ENCODE results near the gene CST6. TPM values are rescaled to one million over a fixed set of nuclear protein-coding genes. Genes with fewer than 3 reads are reported as not detected.

Gene CST6
- total RNA-seq, 1 donor from 2014 or later = not detected

DNA sequence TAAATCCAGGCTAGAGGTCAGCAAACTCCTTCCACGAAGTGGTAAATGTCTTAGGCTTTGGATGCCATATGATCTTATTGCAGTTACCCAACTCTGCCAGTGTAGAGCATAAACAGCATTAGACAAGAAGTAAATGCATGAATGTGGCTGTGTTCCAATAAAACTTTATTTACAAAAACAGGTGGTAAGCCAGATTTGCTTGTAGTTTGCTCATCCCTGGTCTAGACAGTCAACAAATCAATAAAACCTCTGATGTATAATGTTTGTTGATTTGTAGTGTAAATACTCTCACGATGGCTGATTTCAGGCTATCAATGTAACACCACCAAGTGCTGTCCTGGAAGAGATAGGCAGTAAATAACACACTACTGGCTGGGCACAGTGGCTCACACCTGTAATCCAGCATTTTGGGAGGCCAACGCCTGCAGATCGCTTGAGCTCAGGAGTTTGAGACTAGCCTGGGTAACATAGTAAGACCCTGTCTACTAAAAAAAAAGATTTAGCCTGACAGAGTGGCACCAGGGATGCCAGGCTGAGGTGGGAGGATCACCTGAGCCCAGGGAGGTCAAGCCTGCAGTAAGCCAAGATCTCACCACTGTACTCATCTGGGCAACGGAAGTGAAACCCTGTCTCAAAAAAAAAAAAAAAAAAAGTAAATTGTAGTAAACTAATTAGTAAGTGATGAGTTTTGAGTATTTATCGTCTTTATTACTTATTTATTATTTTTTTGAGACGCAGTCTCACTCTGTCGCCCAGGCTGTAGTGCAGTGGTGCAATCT is 21.3 kb downstream of the CST6 start:
- peaks cover 10% of the 10 kb centered on the region for H3K27me3 Mint-ChIP-seq (ENCODE audit: insufficient read depth, low read depth)
- no peak overlapping the region for H3K4me3 Mint-ChIP-seq
- no peaks in the 10 kb centered on the region for H3K4me1 ChIP-seq
- no peaks in the 10 kb centered on the region for H3K79me2 ChIP-seq (ENCODE audit: low read depth)
- no peaks in the 10 kb centered on the region for H3K36me3 Mint-ChIP-seq
- H3K4me1 Mint-ChIP-seq = no peaks in the 10 kb centered on the region
- H3F3A ChIP-seq (ENCODE audit: low read depth) = no peaks in the 10 kb centered on the region
- peaks cover 12% of the 10 kb centered on the region for H3K9me3 Mint-ChIP-seq
- no peak overlapping the region for H3K9ac ChIP-seq
- no peak for DNase-seq (ENCODE audit: low spot score)
- TF ChIP-seq, protein P1, sequence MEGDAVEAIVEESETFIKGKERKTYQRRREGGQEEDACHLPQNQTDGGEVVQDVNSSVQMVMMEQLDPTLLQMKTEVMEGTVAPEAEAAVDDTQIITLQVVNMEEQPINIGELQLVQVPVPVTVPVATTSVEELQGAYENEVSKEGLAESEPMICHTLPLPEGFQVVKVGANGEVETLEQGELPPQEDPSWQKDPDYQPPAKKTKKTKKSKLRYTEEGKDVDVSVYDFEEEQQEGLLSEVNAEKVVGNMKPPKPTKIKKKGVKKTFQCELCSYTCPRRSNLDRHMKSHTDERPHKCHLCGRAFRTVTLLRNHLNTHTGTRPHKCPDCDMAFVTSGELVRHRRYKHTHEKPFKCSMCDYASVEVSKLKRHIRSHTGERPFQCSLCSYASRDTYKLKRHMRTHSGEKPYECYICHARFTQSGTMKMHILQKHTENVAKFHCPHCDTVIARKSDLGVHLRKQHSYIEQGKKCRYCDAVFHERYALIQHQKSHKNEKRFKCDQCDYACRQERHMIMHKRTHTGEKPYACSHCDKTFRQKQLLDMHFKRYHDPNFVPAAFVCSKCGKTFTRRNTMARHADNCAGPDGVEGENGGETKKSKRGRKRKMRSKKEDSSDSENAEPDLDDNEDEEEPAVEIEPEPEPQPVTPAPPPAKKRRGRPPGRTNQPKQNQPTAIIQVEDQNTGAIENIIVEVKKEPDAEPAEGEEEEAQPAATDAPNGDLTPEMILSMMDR (IDR thresholded peaks at IDR 0.05) = no peak
- TF ChIP-seq EZH2 (IDR thresholded peaks at IDR 0.05) = no peak
- TF ChIP-seq EZH2phosphoT487 (IDR thresholded peaks at IDR 0.05) = no peak
- no peaks in the 10 kb centered on the region for H4K20me1 ChIP-seq (ENCODE audit: low read depth)
- H3K27ac ChIP-seq = no peak overlapping the region
- H3K36me3 ChIP-seq = no peaks in the 10 kb centered on the region
- H3K4me2 ChIP-seq = no peak overlapping the region
- no peak overlapping the region for H2AFZ ChIP-seq (replicated peaks)
- H3K27me3 ChIP-seq = no peaks in the 10 kb centered on the region
- no peaks in the 10 kb centered on the region for H3K9me3 ChIP-seq (ENCODE audit: low read depth)
- no peak overlapping the region for H3K27ac Mint-ChIP-seq
- no peak overlapping the region for H3K4me3 ChIP-seq

DNA sequence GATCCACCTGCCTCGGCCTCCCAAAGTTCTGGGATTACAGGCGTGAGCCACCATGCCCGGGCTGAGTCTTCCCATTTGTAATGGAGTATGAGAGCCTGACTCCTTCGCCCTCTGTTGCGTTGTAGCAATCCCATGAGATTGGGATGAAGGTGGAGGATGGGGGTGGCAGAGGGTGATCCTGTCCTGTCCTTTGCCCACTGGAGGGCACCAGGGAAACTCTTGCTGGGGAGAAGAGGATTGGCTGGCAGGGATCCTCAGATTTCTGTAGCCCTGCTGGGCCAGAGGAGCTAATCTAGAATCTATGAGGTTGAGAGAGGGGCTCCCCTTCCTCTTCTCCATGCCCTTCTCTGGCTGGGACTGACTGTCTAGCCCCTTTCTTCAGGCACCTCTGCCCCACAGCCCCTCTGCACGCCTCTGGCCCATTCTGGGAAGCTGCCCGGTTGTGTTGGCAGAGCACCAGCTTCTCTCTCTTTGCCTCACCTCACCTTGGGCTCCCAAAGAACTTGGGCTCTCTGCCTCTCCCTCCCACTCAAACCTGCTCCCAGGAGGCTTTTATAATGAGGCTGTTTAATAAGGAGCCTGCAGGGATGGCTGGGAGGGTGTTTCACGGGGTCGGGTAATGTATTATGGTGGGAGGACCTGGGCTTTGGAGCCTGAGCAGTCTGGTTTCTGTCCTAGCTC is 24.0 kb downstream of the CST6 start:
- Histone ChIP-seq H3K36me3 (no peaks in the 10 kb centered on the region), H3K9me3 (ENCODE audit: low read depth) (no peaks in the 10 kb centered on the region), H3K4me1 (no peaks in the 10 kb centered on the region), H2AFZ (replicated peaks) (no peak overlapping the region), H3K79me2 (ENCODE audit: low read depth) (no peaks in the 10 kb centered on the region), H3F3A (ENCODE audit: low read depth) (no peaks in the 10 kb centered on the region), H3K4me2 (no peak overlapping the region), H3K27ac (no peak overlapping the region), H3K9ac (no peak overlapping the region), H3K4me3 (no peak overlapping the region), H3K27me3 (no peaks in the 10 kb centered on the region), H4K20me1 (ENCODE audit: low read depth) (no peaks in the 10 kb centered on the region)
- peaks cover 7% of the 10 kb centered on the region for H3K27me3 Mint-ChIP-seq (ENCODE audit: insufficient read depth, low read depth)
- H3K9me3 Mint-ChIP-seq = peaks cover 12% of the 10 kb centered on the region
- no peak for TF ChIP-seq EZH2 (IDR thresholded peaks at IDR 0.05)
- no peak for DNase-seq (ENCODE audit: low spot score)
- no peak overlapping the region for H3K27ac Mint-ChIP-seq
- no peaks in the 10 kb centered on the region for H3K36me3 Mint-ChIP-seq
- H3K4me3 Mint-ChIP-seq = no peak overlapping the region
- H3K4me1 Mint-ChIP-seq = no peaks in the 10 kb centered on the region

DNA sequence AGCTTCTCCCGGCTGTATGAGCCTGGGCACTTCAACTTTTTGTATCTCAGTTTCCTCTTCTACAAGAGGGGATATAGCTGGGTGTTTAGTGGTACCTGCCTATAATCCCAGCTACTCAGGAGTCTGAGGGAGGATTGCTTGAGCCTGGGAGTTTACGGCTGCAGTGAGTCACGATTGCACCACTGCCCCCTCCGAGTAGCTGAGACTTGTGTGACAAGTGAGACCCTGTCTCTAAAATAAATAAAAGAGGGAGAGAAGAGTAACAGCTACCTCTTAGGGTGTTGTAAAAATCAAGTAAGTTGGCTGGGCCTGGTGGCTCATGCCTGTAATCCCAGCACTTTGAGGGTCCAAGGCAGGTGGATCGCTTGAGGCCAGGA is 24.5 kb downstream of the CST6 start:
- H3K27me3 ChIP-seq = no peaks in the 10 kb centered on the region
- no peak for DNase-seq (ENCODE audit: low spot score)
- no peaks in the 10 kb centered on the region for H3K4me1 ChIP-seq
- no peaks in the 10 kb centered on the region for H3K36me3 ChIP-seq
- no peaks in the 10 kb centered on the region for H3F3A ChIP-seq (ENCODE audit: low read depth)
- H4K20me1 ChIP-seq (ENCODE audit: low read depth) = no peaks in the 10 kb centered on the region
- Mint-ChIP-seq H3K4me3 (no peak overlapping the region), H3K4me1 (no peaks in the 10 kb centered on the region), H3K27ac (no peak overlapping the region), H3K9me3 (peaks cover 12% of the 10 kb centered on the region), H3K36me3 (no peaks in the 10 kb centered on the region), H3K27me3 (ENCODE audit: insufficient read depth, low read depth) (peaks cover 7% of the 10 kb centered on the region)
- H3K79me2 ChIP-seq (ENCODE audit: low read depth) = no peaks in the 10 kb centered on the region
- H3K9ac ChIP-seq = no peak overlapping the region
- H3K9me3 ChIP-seq (ENCODE audit: low read depth) = no peaks in the 10 kb centered on the region
- no peak overlapping the region for H3K27ac ChIP-seq
- no peak overlapping the region for H3K4me2 ChIP-seq
- H2AFZ ChIP-seq (replicated peaks) = no peak overlapping the region
- TF ChIP-seq, protein P1 (IDR thresholded peaks at IDR 0.05) = no peak
- no peak overlapping the region for H3K4me3 ChIP-seq

DNA sequence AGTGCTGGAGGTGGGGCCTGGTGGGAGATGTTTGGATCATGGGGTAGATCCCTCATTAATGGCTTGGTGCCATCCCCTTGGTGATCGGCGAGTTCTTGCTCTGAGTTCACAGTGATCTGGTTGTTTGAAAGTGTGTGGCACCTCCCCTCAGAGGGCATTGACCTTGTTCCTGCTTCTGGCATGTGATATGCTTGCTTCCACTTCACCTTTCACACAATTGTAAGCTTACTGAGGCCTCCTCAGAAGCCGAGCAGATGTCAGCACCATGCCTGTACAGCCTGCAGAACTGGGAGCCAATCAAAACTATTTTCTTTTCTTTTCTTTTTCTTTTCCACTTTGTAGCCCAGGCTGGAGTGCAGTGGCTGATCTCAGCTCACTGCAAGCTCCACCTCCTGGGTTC is 25.5 kb downstream of the CST6 start:
- no peaks in the 10 kb centered on the region for H3K4me1 ChIP-seq
- TF ChIP-seq EZH2phosphoT487 (IDR thresholded peaks at IDR 0.05) (no peak), EZH2 (IDR thresholded peaks at IDR 0.05) (no peak)
- TF ChIP-seq, protein P1 (IDR thresholded peaks at IDR 0.05) = no peak
- H3K9me3 ChIP-seq (ENCODE audit: low read depth) = no peaks in the 10 kb centered on the region
- H3K9me3 Mint-ChIP-seq = peaks cover 12% of the 10 kb centered on the region
- no peaks in the 10 kb centered on the region for H3K27me3 ChIP-seq
- no peak overlapping the region for H3K27ac Mint-ChIP-seq
- H3K4me2 ChIP-seq = no peak overlapping the region
- H3K36me3 ChIP-seq = no peaks in the 10 kb centered on the region
- no peak for DNase-seq (ENCODE audit: low spot score)
- no peak overlapping the region for H2AFZ ChIP-seq (replicated peaks)
- no peaks in the 10 kb centered on the region for H3F3A ChIP-seq (ENCODE audit: low read depth)
- H4K20me1 ChIP-seq (ENCODE audit: low read depth) = no peaks in the 10 kb centered on the region
- peaks cover 7% of the 10 kb centered on the region for H3K27me3 Mint-ChIP-seq (ENCODE audit: insufficient read depth, low read depth)
- H3K27ac ChIP-seq = no peak overlapping the region
- no peaks in the 10 kb centered on the region for H3K4me1 Mint-ChIP-seq
- H3K9ac ChIP-seq = no peak overlapping the region
- H3K4me3 Mint-ChIP-seq = no peak overlapping the region
- H3K4me3 ChIP-seq = no peak overlapping the region
- H3K36me3 Mint-ChIP-seq = no peaks in the 10 kb centered on the region
- H3K79me2 ChIP-seq (ENCODE audit: low read depth) = no peaks in the 10 kb centered on the region

All from neural progenitor cell (in vitro differentiated cells).